ENCODE measurements around the gene MRPL28. TPM values are rescaled to one million over a fixed set of nuclear protein-coding genes. Genes with fewer than 3 reads are reported as not detected.

MRPL28 gene
- total RNA-seq, 1 experiment from 2014 or later, result 61.4 TPM

- Histone ChIP-seq H3K9me3 (ENCODE audit: control insufficient read depth in 1 of 2, insufficient read depth in 1 of 2, low read depth in 1 of 2, low read length in 2 of 2) (no peaks in the 10 kb centered on the region), H2AFZ (ENCODE audit: low read depth, low read length, poor library complexity, severe bottlenecking) (no peak overlapping the region), H3K4me2 (ENCODE audit: low read length) (no peak overlapping the region), H4K20me1 (ENCODE audit: insufficient read depth) (no peaks in the 10 kb centered on the region), H3K4me1 (ENCODE audit: control insufficient read depth in 1 of 2, insufficient read depth in 2 of 2, low read length in 2 of 2) (peaks cover 18 to 32% of the 10 kb centered on the region in 2 experiments), H3K27ac (ENCODE audit: low read depth, low read length) (no peak overlapping the region), H3K27me3 (ENCODE audit: insufficient read depth, low read length) (no peaks in the 10 kb centered on the region), H3K79me2 (ENCODE audit: insufficient read depth, low read length) (peaks cover 27% of the 10 kb centered on the region; the same call in 1 of the 2 replicates), H3K9me2 (ENCODE audit: insufficient read depth) (no peaks in the 10 kb centered on the region), H3K9ac (ENCODE audit: low read length) (no peak overlapping the region), H3K36me3 (ENCODE audit: control insufficient read depth in 1 of 2, insufficient read depth in 2 of 2, low read length in 2 of 2) (no peaks in the 10 kb centered on the region), H3K4me3 (replicated peaks in 1 of 2; ENCODE audit: low read depth in 1 of 2, low read length in 2 of 2) (no peak overlapping the region)
- no peak for TF ChIP-seq ZBTB33 (IDR thresholded peaks at IDR 0.05; ENCODE audit: extremely low read depth, insufficient replicate concordance, low read length)
- no peak for TF ChIP-seq ZNF274 (IDR thresholded peaks at IDR 0.05; ENCODE audit: low read depth, low read length)
- TF ChIP-seq EZH2phosphoT487 (IDR thresholded peaks at IDR 0.05; ENCODE audit: borderline replicate concordance), result no peak
- no peak for TF ChIP-seq ZFX (IDR thresholded peaks at IDR 0.05)
- no peak for DNase-seq (ENCODE audit: low read depth, low spot score)
- ChIA-PET RAD21 (ENCODE audit: low non-redundant PET in 1 of 2, low total read pairs in 2 of 2, uncharacterized antibody in 2 of 2, unreplicated experiment in 2 of 2) (no interaction called here), CTCF (interaction anchor here (1.0 kb wide), 1 partner anchor 27 kb away, joined by 3 read pairs; no protein-coding TSS in a partner anchor), POLR2A (no interaction called here)
- no peak for ATAC-seq
- BruUV-seq (replicated peaks), result no TSS peak
- intact Hi-C loops (cut with micrococcal nuclease), result no loop called here
These were observed 44.8 kb downstream of the MRPL28 start for GRCh38 chr16:325375-326145.

Data from HCT116 (cell line).